ENCODE data around the gene HOOK1. TPM values are rescaled to one million over a fixed set of nuclear protein-coding genes. Genes with fewer than 3 reads are reported as not detected.

Gene HOOK1
- total RNA-seq (1 to 10 TPM; 1.2 to 6.1 (median 3.4) TPM), polyA plus RNA-seq (1 to 10 TPM in 1 of 2 donors, under 1 TPM in 1; 0.61 to 2.9 TPM)
- long read RNA-seq, donor 1, full-length matches to known transcripts: 4 of 4 reads
- long read RNA-seq, donor 1, partial matches to known transcripts: 0 of 4 reads
- long read RNA-seq, donor 1, other reads (novel, unspliced or antisense): 0 of 4 reads
- long read RNA-seq, donor 2, full-length matches to known transcripts: 3 of 4 reads
- long read RNA-seq, donor 2, partial matches to known transcripts: 0 of 4 reads
- long read RNA-seq, donor 2, other reads (novel, unspliced or antisense): 1 of 4 reads
- long read RNA-seq, donor 3, partial matches to known transcripts: 2 of 3 reads
- long read RNA-seq, donor 3, other reads (novel, unspliced or antisense): 1 of 3 reads

DNA sequence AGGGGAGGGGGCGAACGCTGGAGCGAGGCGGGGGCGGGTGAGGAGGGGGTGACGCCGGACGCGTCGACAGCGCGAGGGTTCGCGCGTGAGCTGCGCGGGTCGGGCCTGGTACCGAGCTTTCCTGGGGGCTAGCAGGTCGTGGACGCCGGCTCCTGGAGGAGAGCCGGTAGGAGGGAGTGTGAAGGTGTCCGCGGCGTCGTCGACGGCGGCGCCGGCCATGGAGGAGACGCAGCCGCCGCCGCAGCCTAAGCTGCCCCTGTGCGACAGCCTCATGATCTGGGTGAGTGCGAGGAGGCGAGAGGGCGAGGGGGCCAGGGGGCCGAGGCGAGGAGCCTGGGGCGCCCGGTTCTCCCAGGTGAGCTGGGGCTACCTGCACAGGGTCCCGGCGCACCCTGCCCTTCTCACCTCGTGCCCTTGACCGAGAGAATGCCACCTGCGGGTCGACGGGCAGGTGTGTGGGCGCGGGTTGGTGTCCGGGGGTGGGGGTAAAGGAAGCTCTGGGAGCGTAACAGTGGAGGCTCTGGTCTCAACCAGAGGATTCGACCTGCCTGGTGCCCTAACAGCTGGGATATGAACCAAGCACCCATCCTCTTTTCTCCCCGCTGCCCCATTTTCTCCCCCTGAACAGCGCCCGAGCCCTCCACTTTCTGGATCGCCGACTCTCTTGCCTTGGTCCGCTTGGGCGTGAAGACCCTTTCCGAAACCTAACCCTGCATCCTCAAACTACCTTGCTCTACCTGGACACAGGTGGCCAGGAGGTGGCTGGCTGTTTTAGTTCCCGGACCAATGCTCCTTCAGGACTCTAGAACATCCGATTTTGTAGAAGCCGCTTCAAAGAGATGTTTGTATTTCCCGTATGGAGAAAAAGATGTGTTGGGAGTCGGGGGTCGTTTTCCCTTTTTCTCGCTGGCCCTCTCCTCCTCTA is at the start of gene HOOK1:
Gene HOOK1, plus strand, starts transcription at position 49 of the 925 bp plus-strand sequence. Its CDS starts 169 bp downstream, at position 218.
- intact Hi-C loops (cut with DNase I): no loop called here
- peak within 1 kb of the TSS; percentile 24 to 58 (median 48) for H3K4me3 ChIP-seq
- H3K9me3 ChIP-seq: no peaks in the 10 kb centered on the region
- H3K27me3 ChIP-seq: peaks cover 5 to 61% (median 42%) of the 10 kb centered on the region in 7 donors
- no peaks in the 10 kb centered on the region for H3K36me3 ChIP-seq
- ATAC-seq (peak in 7 of 8 donors; percentile 20 to 69 (median 44)), DNase-seq (peak in 1 of 2 donors; percentile 11)
- 8% methylated on average over 61 to 71 of the region's 71 CpGs for WGBS, 2 donors
- no peak for TF ChIP-seq CTCF (IDR thresholded peaks at IDR 0.05)
- peaks cover 0 to 19% (median 6%) of the 10 kb centered on the region in 9 donors for H3K4me1 ChIP-seq
- H3K27ac ChIP-seq: peak within 1 kb of the TSS in 3 of 10 donors; percentile 15 to 46 (median 41)

DNA sequence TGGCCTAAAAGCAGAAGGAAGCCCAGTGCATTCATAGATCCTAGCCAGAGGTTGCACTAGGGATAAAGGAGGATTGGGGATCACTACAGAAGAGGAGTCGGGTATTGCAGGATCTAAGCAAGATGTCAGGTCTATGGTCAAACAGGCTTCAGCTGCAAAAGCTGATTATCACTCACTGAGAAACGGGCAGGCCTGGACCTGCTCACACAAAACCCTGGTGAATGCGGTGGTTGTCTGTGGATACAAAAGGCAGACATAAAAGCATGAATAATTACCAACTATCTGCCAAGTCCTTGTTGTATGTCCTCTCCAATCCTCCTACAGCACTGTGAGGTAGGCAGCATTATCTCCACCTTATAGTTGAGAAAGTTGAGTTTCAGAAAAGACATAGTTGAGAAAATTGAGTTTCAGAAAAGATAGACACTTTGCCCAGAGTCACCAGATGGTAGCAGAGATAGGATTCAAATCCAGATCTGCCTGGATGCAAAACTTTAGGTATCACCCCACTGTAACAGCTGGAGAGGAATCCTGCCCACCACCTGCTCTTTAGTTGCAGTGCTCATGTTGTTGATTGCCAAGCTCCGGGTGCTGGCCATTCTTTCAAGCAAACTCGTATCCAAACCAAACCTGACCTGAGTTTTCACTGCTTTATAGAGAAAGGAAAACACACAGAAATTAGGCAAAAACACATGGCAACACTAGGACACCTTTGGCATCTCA is 49.6 kb upstream of the HOOK1 start:
- intact Hi-C loops (cut with DNase I): no loop called here
- TF ChIP-seq CTCF (IDR thresholded peaks at IDR 0.05): no peak
- 87 to 96% methylated on average over 5 of the region's 5 CpGs for WGBS, 2 donors

GRCh38 chr1:59766227-59766855 is 48.4 kb upstream of the HOOK1 start:
- Histone ChIP-seq H3K36me3 (no peaks in the 10 kb centered on the region), H3K27me3 (no peaks in the 10 kb centered on the region), H3K4me3 (no peak overlapping the region), H3K27ac (no peak overlapping the region), H3K4me1 (peaks cover 0 to 9% (median 0%) of the 10 kb centered on the region in 9 donors), H3K9me3 (no peaks in the 10 kb centered on the region)
- intact Hi-C loops (cut with DNase I): no loop called here
- 86 to 90% methylated on average over 9 of the region's 9 CpGs for WGBS, 2 donors
- ATAC-seq (no peak), DNase-seq (no peak)
- no peak for TF ChIP-seq CTCF (IDR thresholded peaks at IDR 0.05)

More for the DNA sequence above, 49.6 kb upstream of the HOOK1 start:
- ATAC-seq (no peak), DNase-seq (no peak)
- H3K36me3 ChIP-seq: no peaks in the 10 kb centered on the region
- no peaks in the 10 kb centered on the region for H3K9me3 ChIP-seq
- H3K27ac ChIP-seq: no peak overlapping the region
- H3K27me3 ChIP-seq: no peaks in the 10 kb centered on the region
- H3K4me3 ChIP-seq: no peak overlapping the region
- H3K4me1 ChIP-seq: peaks cover 0 to 9% (median 0%) of the 10 kb centered on the region in 9 donors
